ENCODE data around the gene LEFTY1. TPM values are rescaled to one million over a fixed set of nuclear protein-coding genes. Genes with fewer than 3 reads are reported as not detected.

LEFTY1 gene
- total and polyA plus RNA-seq, 3 donors from 2014 or later = 0.63 to 0.90 (median 0.87) TPM

GRCh38 chr1:225852413-225853124 is 36.4 kb downstream of the LEFTY1 start:
- Histone ChIP-seq H3K27ac (no peak overlapping the region), H3K9me3 (no peaks in the 10 kb centered on the region), H3K27me3 (no peaks in the 10 kb centered on the region), H3K4me1 (peaks cover 4% of the 10 kb centered on the region), H3K36me3 (ENCODE audit: low read depth, missing control alignments) (no peaks in the 10 kb centered on the region), H3K4me3 (no peak overlapping the region)
- 91 to 92% methylated on average over 12 to 13 of the region's 13 CpGs for WGBS, 2 donors
- DNase-seq = no peak
- intact Hi-C loops (cut with DNase I; ENCODE audit: low total_unique reads) = no loop called here
- no peak for TF ChIP-seq CTCF (IDR thresholded peaks at IDR 0.05)
- no peak for TF ChIP-seq POLR2A (IDR thresholded peaks at IDR 0.05)

- Histone ChIP-seq H3K36me3 (ENCODE audit: low read depth, missing control alignments) (no peaks in the 10 kb centered on the region), H3K9me3 (no peaks in the 10 kb centered on the region), H3K4me3 (no peak overlapping the region), H3K27ac (no peak overlapping the region), H3K4me1 (peaks cover 4% of the 10 kb centered on the region), H3K27me3 (no peaks in the 10 kb centered on the region)
- intact Hi-C loops (cut with DNase I; ENCODE audit: low total_unique reads) = no loop called here
- no peak for TF ChIP-seq CTCF (IDR thresholded peaks at IDR 0.05)
- TF ChIP-seq POLR2A (IDR thresholded peaks at IDR 0.05) = no peak
- no peak for DNase-seq
- 48 to 52% methylated on average over 4 of the region's 4 CpGs for WGBS, 2 donors
Measured at GRCh38 chr1:225851805-225852204, 37.1 kb downstream of the LEFTY1 start.

GRCh38 chr1:225850370-225850769 is 38.6 kb downstream of the LEFTY1 start:
- TF ChIP-seq CTCF (IDR thresholded peaks at IDR 0.05) (no peak), POLR2A (IDR thresholded peaks at IDR 0.05) (no peak)
- H3K4me1 ChIP-seq = peaks cover 4% of the 10 kb centered on the region
- no peaks in the 10 kb centered on the region for H3K36me3 ChIP-seq (ENCODE audit: low read depth, missing control alignments)
- intact Hi-C loops (cut with DNase I; ENCODE audit: low total_unique reads) = no loop called here
- no peak for DNase-seq
- WGBS, 2 donors = 90% methylated on average over 7 of the region's 7 CpGs
- no peak overlapping the region for H3K27ac ChIP-seq
- no peaks in the 10 kb centered on the region for H3K27me3 ChIP-seq
- no peaks in the 10 kb centered on the region for H3K9me3 ChIP-seq
- H3K4me3 ChIP-seq = no peak overlapping the region

GRCh38 chr1:225849925-225850324 is 39.0 kb downstream of the LEFTY1 start:
- Histone ChIP-seq H3K4me3 (no peak overlapping the region), H3K9me3 (no peaks in the 10 kb centered on the region), H3K4me1 (peaks cover 4% of the 10 kb centered on the region), H3K36me3 (ENCODE audit: low read depth, missing control alignments) (no peaks in the 10 kb centered on the region), H3K27ac (no peak overlapping the region), H3K27me3 (no peaks in the 10 kb centered on the region)
- no peak for DNase-seq
- intact Hi-C loops (cut with DNase I; ENCODE audit: low total_unique reads) = no loop called here
- TF ChIP-seq POLR2A (IDR thresholded peaks at IDR 0.05) (no peak), CTCF (IDR thresholded peaks at IDR 0.05) (no peak)
- WGBS, 2 donors = 76 to 82% methylated on average over 7 of the region's 7 CpGs
